HG03159 (cell line): ENCODE measurements around the gene PF4V1.

Experiments used
- ATAC-seq: cut with Tn5 transposase; IDR thresholded peaks from one replicate; pipeline ENCODE4 v1.9.1; 2021; ENCODE audit warnings: mild to moderate bottlenecking, moderate library complexity; ENCODE audit not compliant: unreplicated experiment

The PF4V1 gene, protein sequence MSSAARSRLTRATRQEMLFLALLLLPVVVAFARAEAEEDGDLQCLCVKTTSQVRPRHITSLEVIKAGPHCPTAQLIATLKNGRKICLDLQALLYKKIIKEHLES

DNA sequence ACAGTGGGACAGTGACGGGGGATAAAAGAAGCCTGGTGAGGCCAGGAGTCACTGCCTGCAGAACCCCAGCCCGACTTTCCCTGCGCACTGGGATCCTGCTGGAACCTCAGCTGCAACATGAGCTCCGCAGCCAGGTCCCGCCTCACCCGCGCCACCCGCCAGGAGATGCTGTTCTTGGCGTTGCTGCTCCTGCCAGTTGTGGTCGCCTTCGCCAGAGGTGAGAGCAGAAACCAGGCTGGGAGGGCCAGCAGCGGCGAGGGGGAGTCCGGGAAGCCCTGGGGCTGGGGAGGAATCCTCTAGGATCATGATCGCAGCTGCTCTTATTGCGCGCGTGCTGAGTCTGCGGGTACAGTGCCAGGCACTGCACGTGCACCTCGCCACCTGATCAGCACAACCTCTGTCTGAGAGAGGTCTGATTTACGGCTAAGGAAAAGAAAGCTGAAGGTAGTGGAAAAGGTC lies at the start of gene PF4V1:
TSS of gene PF4V1 (plus strand) at position 51 of the 459 bp plus-strand sequence. CDS start at position 118, 67 bp downstream.
- no peak for ATAC-seq

DNA sequence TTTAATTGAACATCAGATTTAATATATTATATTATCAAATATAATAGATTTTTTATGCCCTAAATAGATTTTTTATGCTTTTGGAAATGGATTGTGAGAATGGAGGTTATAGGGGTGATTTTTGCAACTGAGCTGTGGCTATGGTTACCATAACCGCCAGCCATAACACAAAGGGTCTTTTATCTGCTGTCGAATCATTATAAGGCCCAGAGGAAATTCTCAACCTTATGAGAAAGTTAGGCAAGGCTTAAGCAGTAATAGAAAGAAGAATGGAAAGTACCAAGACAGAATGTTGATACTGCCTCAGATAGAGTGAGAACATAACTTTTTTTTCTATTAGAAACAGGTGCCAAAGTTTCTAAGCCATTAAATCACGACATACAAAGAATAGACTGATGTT lies 42.9 kb upstream of the PF4V1 start:
- no peak for ATAC-seq

DNA sequence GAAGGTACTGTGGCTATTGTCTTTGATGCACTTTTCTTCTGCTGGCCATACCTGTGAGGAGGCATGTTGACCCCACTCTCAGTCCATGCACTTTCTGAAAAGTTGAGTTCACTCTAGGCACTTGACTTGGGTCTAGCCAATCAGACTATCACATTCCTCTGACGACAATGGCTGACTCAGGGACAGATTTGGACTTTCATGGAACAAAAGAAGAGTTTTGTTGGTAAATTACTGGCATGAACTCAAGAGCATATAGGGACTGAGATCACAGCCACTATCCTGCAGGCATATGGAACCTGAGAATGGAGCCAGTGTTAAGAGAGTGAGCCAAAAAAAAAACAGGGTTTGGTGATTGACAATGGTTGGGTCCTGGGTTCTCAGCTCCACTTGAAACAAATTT lies 41.3 kb upstream of the PF4V1 start:
- no peak for ATAC-seq

DNA sequence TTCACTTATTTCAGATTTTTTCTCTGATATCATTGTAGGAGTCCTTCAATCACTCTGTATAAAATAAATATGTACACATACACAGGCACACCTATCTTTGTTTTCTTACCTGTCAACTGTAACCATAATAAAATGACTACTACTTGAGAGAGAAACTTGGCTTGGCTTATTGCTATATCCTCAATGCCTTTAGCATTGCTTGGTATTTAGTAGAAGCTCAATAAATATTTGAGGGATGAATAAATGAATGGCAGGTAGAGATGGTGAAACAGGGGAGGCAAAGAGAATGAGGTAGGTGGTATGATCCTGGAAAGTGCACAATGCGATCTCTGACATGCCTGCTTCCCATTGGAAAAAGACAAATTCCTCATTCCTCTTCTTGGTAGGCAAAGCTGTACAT lies 38.4 kb upstream of the PF4V1 start:
- no peak for ATAC-seq

DNA sequence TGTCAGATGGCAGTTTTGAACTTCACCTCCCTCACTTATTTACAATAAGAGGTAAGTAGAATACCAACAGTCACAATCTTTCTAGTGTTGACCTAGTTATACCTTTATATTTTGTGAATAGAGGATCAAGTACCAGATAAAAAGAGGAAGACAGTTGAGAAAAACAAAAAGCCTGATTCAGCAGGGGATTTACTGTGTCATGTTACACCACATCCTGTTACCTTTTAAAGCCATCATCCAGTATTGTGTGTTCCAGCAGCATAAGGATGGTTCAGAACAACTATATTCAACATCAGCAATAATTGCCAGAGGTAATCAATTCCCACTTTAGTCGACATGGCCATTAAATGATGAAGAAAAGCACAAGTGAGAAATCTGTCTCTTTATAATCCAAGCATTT lies 38.0 kb upstream of the PF4V1 start:
- ATAC-seq, result no peak

DNA sequence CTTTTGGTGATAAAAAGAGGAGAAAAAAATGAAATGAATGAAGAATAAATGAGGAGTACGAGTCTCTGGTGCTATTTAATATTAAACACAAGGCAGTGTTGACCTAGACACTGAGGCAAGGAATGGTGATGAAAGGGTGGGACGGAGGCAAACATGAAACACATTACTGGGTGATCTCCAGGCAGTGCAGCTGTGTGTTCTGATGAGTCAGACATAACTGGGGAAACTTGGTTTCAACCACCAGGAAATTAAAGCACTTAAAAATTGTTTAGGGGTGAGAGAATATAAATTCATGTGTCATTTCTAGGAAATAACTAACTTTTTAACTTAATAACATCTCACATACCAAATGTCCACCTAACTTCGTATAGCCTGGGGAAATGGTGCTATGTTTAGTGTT lies 36.3 kb upstream of the PF4V1 start:
- no peak for ATAC-seq

DNA sequence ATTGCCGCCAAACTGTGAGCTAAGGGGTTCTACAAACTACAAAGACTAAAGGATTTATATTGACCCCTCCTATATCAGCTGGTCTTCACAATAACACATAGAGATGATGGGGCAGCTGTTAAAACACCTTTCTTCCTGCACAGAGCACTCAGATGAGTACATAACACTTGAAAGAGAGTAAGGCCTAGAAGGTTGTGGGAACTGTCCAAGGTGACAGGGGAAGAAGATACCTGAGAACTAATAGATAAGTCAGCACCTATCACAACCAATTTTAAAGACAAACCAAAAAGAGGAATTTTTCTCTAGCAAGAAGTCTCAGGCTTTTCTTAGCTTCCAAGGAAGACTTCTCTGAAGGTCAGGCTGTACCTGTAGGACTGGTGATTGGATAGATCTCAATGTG lies 35.8 kb upstream of the PF4V1 start:
- ATAC-seq, result no peak

DNA sequence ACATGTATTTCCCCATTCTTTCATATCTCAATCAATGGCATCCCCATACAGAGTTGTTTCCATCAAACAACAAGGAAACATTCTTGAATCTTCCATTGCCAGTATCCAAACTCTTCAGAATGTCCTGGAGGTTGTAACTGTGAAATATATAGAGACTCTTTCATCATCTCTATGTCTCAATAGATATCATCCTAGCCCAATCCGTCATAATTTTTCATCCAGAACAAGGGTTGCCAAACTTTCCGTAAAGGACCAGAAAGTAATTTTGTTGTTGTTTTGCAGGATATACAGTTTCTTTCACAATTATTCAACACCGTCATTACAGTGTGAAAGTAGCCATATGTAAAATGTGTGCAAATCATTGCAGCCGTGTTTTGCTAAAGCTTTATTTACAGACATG lies 31.8 kb upstream of the PF4V1 start:
- no peak for ATAC-seq

DNA sequence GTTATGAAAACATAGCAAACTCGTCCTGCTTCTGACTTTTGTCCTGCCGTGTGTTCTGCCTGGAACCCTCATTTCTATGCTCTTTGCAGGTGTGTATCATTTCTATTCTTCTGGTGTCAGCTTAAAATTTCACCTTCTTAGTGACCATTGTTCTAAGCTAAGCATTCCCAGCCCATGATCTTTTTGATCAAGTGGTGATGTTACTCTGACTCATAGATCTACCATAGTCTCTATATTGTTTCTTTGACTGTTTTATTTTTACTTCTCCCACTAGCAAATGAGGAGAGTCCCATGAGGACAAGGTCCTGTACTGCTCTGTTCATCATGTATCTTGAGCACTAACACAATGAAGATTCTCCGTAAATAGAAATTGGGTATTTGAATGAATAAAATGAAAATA lies 30.7 kb upstream of the PF4V1 start:
- no peak for ATAC-seq

DNA sequence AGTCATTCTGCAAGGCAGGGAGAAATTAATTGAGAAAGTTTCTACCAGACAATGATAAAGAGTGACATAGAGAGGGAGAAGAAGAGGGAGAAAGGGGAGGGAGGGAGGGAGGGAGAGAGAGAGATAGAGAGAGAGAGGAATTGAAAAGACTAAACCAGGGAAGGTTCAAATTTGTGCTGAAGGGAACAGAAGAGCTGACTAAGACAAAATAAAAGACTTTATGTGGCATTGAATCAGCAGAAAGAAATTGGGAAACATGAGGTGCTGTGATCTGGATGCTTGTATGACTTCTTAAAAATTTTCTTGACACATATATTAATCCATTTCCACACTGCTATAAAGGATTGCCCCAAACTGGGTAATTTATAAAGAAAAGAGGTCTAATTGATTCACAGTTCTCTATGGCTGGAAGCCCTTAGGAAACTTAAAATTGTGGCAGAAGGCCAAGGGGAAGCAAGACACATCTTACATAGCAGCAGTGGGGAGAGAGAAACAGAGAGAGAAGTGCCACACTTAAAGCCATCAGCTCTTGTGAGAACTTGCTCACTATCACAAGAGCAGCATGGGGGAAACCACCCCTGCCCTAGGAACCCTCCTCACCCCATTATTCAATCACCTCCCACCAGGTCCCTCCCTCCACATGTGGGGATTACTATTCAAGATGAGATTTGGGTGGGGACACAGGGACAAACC lies 30.1 kb upstream of the PF4V1 start:
- no peak for ATAC-seq

DNA sequence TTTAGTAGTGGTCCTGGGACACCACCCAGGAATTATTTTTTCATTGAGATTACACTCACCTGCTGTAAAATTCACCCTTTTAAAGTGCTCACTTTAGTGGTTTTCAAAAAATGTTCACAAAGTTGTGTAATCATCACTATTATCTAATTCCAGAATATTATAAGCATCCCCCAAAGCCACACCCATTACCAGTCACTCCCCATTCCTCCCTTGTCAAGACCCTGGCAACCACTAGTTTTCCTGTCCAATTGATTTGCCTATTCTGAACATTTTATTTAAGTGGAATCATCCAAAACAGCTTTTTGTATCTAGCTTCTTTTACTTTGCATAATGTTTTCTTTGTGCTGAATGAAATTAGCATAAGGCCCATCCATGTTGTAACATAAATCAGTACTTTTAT lies 29.3 kb upstream of the PF4V1 start:
- ATAC-seq, result no peak

DNA sequence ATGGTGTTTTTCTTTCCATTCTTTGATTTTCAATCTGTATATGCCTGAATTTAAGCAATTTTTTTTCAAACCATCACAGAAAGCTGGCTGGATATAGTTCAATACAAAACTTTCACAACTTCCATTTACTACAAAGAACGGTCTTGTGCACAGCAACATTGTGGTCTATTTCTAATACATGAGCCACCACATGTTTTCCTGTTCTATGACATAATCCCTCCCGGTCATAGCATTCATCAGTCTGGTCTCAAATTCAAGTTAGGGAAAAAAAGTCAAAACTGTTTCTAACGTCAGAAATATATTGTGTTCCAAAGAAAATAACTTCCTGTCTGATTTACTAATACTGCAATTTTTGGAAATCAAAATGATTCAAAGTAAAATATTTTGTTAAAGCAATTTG lies 24.1 kb upstream of the PF4V1 start:
- ATAC-seq, result no peak

DNA sequence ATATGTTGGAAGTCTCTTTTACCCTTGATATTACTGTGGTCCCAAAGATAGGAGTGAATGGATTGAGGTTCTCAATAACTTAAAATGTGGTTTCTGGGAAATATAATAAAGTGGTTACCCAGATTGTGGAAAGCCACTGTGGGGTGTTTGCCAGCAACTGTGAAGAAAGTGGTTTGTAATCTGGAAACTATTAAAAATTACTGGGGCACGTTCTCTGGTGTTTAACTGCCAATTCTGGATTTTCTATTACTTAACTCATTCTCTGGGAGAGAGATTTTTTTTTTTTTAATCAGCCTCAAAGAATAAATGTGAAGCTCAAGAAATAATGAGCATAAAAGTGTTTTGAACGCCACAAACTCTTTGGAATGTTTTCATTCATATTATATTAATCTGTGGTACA lies 21.5 kb upstream of the PF4V1 start:
- no peak for ATAC-seq

DNA sequence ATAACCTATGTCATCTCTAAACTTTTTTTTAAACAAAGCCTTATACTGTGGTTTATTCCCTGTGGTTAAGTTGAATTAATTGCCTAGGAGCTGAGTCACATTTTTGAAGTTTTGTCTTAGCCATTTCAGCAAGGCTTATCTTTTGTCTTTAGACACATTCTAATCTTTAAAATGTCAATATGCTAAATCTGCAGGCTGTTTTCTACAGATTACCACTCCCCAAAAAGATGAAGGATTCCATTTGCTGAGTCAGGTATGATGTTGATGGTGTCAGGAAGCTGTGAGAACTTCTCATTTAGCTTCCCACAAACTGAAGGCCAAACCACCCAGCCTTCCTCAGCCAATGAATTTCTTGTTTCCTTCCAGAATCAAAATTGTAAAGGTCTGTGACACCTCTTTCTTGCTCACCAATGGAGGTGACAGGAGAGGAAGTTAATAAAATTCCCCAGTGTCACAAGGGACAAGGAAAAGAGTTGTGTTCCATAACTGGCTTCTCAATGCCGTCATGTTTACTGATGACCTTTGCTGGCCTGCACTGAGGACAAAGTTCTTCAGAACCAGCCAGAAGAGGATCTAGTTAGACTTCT lies 20.4 kb upstream of the PF4V1 start:
- ATAC-seq, result no peak

DNA sequence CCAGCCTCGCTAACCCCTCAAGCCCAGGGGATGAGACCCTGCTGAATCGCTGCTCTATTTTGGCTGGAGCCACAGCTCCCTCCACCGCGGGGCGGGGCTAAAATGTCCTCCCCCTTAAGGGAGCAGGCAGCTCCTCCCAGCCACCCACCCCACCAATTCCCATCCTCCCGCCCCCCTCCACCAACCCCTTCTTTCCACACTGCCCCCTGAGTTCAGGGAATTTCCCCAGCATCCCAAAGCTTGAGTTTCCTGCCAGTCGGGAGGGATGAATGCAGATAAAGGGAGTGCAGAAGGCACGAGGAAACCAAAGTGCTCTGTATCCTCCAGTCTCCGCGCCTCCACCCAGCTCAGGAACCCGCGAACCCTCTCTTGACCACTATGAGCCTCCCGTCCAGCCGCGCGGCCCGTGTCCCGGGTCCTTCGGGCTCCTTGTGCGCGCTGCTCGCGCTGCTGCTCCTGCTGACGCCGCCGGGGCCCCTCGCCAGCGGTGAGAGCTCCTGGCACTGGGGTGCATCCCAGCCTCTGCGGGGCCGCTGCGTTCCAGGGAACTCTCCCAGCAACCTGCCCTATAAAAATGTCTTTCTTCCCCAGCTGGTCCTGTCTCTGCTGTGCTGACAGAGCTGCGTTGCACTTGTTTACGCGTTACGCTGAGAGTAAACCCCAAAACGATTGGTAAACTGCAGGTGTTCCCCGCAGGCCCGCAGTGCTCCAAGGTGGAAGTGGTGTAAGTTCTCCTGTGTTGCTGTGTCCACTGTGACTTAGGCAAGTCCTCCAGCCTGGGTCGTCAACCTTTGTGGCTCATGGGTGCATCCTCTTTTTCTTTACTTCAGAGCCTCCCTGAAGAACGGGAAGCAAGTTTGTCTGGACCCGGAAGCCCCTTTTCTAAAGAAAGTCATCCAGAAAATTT lies 16.5 kb upstream of the PF4V1 start, which contains the start of gene CXCL6:
TSS of gene CXCL6 (plus strand) at position 306 of the 907 bp plus-strand sequence. CDS start at position 379, 73 bp downstream.
- ATAC-seq, result no peak

DNA sequence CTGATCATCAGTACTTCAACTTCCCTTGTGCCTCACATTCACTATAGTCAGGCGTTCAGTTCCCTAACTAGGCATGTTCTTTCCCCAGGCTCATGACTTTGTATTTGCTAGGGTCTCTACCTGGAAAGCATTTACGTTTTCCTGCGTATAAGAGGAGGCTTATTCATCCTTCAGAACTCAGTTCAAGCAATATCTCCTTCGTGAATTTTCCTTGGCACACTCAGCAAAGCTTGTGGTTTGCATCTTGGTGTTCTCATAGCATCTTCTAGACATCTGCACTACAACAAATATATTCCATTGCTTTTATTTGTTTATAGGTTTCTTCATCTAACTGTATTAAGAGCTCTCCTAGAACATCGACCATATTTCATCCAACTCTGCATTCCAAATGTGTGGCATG lies 14.0 kb upstream of the PF4V1 start:
- no peak for ATAC-seq

DNA sequence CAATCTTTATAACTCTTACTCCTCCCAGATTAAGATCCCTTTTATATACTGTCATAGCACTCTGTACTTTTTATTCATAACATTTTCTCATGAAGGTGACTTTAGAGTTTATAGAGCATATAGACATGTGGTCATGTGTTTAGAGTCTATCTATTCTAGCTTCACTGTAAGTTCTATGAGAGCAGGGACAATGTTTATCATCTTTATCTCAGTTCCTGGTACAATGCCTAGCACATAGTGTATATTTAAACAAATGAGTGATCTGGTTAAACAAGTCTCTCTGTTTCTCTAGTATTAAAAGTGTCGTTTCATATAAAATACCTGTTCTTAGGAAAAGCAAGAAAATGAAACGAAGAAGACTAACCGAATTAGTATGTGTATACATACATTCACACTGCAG lies 13.4 kb upstream of the PF4V1 start:
- no peak for ATAC-seq

DNA sequence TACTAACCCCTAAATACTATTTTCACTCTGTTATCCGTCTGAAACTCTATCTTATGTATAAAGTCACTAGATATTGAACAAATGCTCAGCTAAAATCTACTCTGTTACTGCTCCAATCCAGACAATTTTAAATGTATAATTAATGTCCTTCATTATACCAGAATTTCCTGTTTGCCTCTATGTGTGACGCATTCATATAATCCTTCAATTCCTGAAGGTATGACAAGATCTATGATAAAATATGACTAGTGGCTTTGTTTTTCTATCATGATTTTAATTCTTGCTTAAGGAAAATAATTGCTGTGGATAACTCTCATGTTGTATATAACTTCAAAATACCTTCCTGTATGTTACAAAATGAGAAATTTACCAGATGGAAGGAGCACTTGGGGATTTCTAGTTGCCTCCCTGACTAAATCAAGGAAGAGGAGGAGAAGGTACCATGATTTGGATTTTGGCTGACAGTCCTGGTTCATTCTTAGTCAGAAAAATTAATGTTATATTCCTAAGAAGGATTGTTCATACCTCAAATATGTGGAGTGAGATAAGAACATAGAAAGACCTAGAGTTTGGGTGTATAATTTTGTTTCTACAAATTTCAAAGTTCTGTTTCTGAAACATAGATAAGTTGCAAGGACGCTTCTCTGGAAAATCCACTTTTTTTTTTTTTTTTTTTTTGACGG lies 11.7 kb upstream of the PF4V1 start:
- ATAC-seq, result no peak

DNA sequence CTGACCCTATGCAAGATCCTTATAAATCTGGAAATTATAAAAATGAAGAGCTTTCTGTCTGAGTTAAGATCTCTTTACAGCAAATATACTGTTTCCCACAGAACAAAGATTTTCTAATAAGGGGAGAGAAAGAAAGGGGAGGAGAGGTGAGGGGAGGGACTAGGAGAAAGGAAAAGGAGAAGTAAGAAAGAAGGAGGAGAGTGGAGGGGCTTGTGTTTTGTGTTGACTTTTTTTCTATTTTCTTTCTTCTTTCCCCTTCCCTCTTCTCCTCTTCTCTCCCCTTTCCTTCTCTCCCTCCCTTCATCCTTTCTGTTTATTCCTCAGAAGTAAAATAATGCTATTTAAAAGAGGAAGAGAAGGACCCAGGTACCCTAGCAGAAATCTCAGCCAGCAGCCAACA lies 10.4 kb upstream of the PF4V1 start:
- no peak for ATAC-seq

DNA sequence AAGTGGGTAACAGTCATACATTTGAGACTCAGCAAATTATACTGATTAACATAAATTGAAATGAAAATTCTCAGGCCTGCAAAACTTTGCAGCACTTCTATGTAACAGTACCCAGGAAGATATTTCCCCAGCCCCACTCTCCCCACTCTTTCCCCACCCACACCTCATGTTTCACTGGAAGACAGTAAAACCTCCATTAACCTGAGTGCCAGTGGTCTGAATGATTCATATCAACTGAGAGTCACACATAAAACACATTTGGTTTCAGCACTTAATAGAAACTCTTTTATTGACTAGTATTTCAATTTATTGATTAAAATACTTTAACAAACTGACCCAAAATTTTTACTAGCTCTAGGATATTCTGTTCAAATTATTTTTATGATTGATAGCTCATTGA lies 9.7 kb upstream of the PF4V1 start:
- ATAC-seq, result no peak

DNA sequence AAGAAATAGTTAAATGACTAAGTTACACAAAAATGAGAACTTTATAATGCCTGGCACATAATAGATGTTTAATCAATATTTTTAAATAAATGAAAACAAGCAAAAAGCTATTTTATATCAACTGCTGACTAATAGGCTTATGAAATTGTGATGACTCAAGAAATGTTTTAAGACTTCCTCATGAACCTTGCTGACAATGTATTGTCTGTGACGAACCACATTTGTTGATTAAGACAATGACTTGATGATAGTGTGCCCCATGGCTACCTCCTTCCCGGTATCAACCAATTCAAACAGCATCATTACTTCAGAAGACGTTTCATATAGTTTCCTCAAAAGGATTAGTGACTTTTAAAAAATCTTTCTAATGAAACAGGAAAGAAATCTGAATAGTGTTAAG lies 8.8 kb upstream of the PF4V1 start:
- no peak for ATAC-seq
